Measurements from ENCODE around the gene STAT6.

DNA sequence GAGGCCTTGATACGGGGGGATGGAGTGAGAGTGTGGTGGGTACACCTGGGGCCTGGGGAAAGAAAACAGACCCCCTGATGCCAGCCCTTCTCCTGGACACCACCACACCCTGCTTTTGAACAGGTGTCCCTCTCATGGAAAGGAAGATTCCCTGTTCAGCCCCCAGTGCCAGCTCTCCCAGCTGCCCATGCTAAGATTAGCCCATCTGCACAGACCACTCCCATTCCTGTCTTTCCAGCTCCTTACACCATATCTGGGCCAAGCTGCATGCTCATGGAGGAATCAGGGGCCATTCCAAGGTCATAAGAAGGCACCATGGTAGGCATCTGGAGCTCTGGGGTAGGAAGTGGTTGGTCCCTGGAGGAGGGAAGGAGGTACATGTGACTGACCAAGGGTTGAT, 12.6 kb downstream of the STAT6 start:
- no peak for TF ChIP-seq EZH2 (IDR thresholded peaks at IDR 0.05)
- TF ChIP-seq, protein P1, sequence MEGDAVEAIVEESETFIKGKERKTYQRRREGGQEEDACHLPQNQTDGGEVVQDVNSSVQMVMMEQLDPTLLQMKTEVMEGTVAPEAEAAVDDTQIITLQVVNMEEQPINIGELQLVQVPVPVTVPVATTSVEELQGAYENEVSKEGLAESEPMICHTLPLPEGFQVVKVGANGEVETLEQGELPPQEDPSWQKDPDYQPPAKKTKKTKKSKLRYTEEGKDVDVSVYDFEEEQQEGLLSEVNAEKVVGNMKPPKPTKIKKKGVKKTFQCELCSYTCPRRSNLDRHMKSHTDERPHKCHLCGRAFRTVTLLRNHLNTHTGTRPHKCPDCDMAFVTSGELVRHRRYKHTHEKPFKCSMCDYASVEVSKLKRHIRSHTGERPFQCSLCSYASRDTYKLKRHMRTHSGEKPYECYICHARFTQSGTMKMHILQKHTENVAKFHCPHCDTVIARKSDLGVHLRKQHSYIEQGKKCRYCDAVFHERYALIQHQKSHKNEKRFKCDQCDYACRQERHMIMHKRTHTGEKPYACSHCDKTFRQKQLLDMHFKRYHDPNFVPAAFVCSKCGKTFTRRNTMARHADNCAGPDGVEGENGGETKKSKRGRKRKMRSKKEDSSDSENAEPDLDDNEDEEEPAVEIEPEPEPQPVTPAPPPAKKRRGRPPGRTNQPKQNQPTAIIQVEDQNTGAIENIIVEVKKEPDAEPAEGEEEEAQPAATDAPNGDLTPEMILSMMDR (IDR thresholded peaks at IDR 0.05) = no peak

All from neural progenitor cell (in vitro differentiated cells).